H1 (cell line): ENCODE measurements around the gene GNLY. TPM values are rescaled to one million over a fixed set of nuclear protein-coding genes. Genes with fewer than 3 reads are reported as not detected.

Experiments
- NRF1 ChIP-seq: IDR thresholded peaks from 2 replicates; pipeline ENCODE4 v1.6.1; 2011; ENCODE audit warnings: mild to moderate bottlenecking, low read depth, low read length, improper control_type of control experiment
- RXRA ChIP-seq: IDR thresholded peaks from 2 replicates; pipeline ENCODE4 v1.6.1; 2011; ENCODE audit warnings: low read depth, mild to moderate bottlenecking, low read length, moderate library complexity; ENCODE audit not compliant: insufficient read depth
- polyA plus RNA-seq, 7 experiments: library from polyadenylated mRNA; depleted of rRNA in 3 of 7; stranded (reverse) in 5 of 7; unstranded in 2 of 7; fragments of >200 nt in 5 of 7; fragments of 200-250 nt in 2 of 7; gene quantifications; 1 replicate in 5 of 7; 2 replicates in 1 of 7; 4 replicates in 1 of 7; pipeline versions ENCODE4 v1.2.1 to v1.2.3, GENCODE V29; 2011 to 2013; ENCODE audit warnings: missing spikeins in 2 of 7, mixed read lengths in 2 of 7
- total RNA-seq: library from RNA; stranded (reverse); fragmentation: NEBNext Ultra II Directional; extraction: Animal tissue kit (Norgen Biotek cat#: 25700); gene quantifications from 2 replicates; pipeline ENCODE4 v1.2.1, GENCODE V29; 2021

GNLY gene
- total and polyA plus RNA-seq, 2 of the 8 experiments (the other 6 are each of a cell fraction or from before 2014, with no cell fraction given) = 0.03 TPM; not detected in 1

DNA sequence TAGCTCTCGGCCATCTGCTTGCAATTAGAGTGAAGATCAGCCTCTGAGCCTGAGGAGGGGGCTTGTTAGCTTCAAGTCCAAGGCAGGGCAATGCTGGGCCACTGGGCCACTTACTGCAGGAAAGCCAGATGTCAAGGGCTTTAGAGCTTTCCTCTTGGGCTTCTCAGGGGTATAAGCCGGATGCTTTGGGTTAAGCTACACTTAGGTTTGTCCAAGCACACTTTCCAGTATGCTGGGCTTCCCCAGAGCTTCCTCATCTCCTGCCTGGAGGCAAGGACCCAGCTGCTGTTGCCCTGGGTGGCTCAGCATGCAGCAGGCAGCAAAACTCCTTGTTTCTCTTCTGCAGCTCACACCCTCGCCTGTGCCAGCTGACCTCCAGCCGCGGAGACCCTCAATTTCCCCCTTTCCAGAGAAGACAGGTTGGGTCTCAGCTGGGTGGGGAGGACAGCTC, 30.6 kb downstream of the GNLY start (continued):
- no peak for TF ChIP-seq RXRA
- TF ChIP-seq NRF1 = no peak
